Neural progenitor cell (in vitro differentiated cells): ENCODE measurements around the gene ASH1L. TPM values are rescaled to one million over a fixed set of nuclear protein-coding genes. Genes with fewer than 3 reads are reported as not detected.

Experiments
- DNase-seq: peaks from one replicate; pipeline ENCODE4 v3.0.0-alpha.2; 2016; ENCODE audit warnings: low spot score
- H2AFZ ChIP-seq: fragments of 200-600 bp; sonication (generic); replicated peaks from 2 replicates; pipeline ENCODE4 v1.6.1; 2016; ENCODE audit warnings: antibody characterized with exemption
- H3F3A ChIP-seq: fragments of 200-600 bp; sonication (generic); 2 replicates; pipeline ENCODE4 v1.6.1; 2016; ENCODE audit warnings: antibody characterized with exemption, low read depth
- H3K27ac ChIP-seq: fragments of 200-600 bp; sonication (generic); 2 replicates; pipeline ENCODE4 v1.5.1; 2016; ENCODE audit warnings: mild to moderate bottlenecking
- H3K27me3 ChIP-seq: fragments of 200-600 bp; sonication (generic); 2 replicates; pipeline ENCODE4 v1.6.1; 2016; ENCODE audit warnings: mild to moderate bottlenecking, moderate library complexity
- H3K36me3 ChIP-seq: fragments of 200-600 bp; sonication (generic); 2 replicates; pipeline ENCODE4 v1.5.1; 2016
- H3K4me1 ChIP-seq: fragments of 200-600 bp; sonication (generic); 2 replicates; pipeline ENCODE4 v1.6.1; 2016; ENCODE audit warnings: mixed run types
- H3K4me2 ChIP-seq: fragments of 200-600 bp; sonication (generic); 2 replicates; pipeline ENCODE4 v1.6.1; 2016
- H3K4me3 ChIP-seq: fragments of 200-600 bp; sonication (generic); 2 replicates; pipeline ENCODE4 v1.5.1; 2016
- H3K79me2 ChIP-seq: fragments of 200-600 bp; sonication (generic); 2 replicates; pipeline ENCODE4 v1.6.1; 2016; ENCODE audit warnings: low read depth
- H3K9ac ChIP-seq: fragments of 200-600 bp; sonication (generic); 2 replicates; pipeline ENCODE4 v1.6.1; 2016
- H3K9me3 ChIP-seq: fragments of 200-600 bp; sonication (generic); 2 replicates; pipeline ENCODE4 v1.5.1; 2016; ENCODE audit warnings: low read depth
- H4K20me1 ChIP-seq: fragments of 200-600 bp; sonication (generic); 2 replicates; pipeline ENCODE4 v1.6.1; 2016; ENCODE audit warnings: low read depth
- H3K27ac Mint-ChIP-seq: 3 replicates; pipeline ENCODE4 v1.8.0; 2021; ENCODE audit warnings: mixed read lengths
- H3K27me3 Mint-ChIP-seq: 2 replicates; pipeline ENCODE4 v1.8.0; 2022; ENCODE audit warnings: low read depth, mild to moderate bottlenecking, inconsistent platforms, moderate library complexity, mixed read lengths; ENCODE audit not compliant: insufficient read depth
- H3K36me3 Mint-ChIP-seq: 3 replicates; pipeline ENCODE4 v1.8.0; 2021; ENCODE audit warnings: mixed read lengths
- H3K4me1 Mint-ChIP-seq: 3 replicates; pipeline ENCODE4 v1.8.0; 2021; ENCODE audit warnings: mixed read lengths
- H3K4me3 Mint-ChIP-seq: 3 replicates; pipeline ENCODE4 v1.8.0; 2021; ENCODE audit warnings: mild to moderate bottlenecking, moderate library complexity, mixed read lengths
- H3K9me3 Mint-ChIP-seq: 3 replicates; pipeline ENCODE4 v1.8.0; 2020; ENCODE audit warnings: mixed read lengths
- EZH2 ChIP-seq: fragments of 200-600 bp; sonication (generic); IDR thresholded peaks from 2 replicates; pipeline ENCODE4 v1.6.1; 2017; ENCODE audit warnings: antibody characterized with exemption, mild to moderate bottlenecking, moderate library complexity
- EZH2phosphoT487 ChIP-seq: fragments of 200-600 bp; sonication (generic); IDR thresholded peaks from 2 replicates; pipeline ENCODE4 v1.6.1; 2017; ENCODE audit warnings: antibody characterized with exemption
- total RNA-seq: library from RNA; depleted of rRNA; stranded (reverse); fragments of >200 nt; gene quantifications from 2 replicates; pipeline ENCODE4 v1.2.3, GENCODE V29; 2015; ENCODE audit warnings: low replicate concordance
- TF ChIP-seq, protein P1 (sequence below): fragments of 200-600 bp; sonication (generic); IDR thresholded peaks from 2 replicates; pipeline ENCODE4 v1.5.1; 2017; ENCODE audit warnings: antibody characterized with exemption, mild to moderate bottlenecking

The ASH1L gene
- total RNA-seq, 1 donor from 2014 or later = 42.1 TPM

DNA sequence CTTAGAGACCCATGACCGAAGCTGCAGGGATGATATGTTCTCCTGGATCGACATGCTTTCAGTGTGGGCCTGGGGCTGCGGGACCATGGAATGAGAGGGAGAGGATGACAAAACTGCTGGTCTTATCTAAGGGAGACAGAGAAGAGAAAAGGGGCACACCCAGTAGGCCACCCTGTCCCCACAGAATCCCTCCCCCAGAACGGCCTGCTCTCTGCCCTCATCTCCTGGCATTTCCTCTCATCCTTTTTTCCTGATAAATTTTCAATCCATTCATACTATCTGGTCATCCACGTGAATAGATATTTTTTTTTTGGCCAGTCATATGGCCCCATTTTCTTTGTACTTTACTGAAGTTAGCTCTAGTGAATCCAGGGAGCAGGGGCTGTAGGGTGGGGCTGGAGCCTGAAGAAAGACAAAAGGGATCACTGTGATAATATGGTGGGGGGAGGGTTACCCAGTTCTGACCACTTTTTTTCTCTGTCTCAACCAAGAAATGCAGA, 261.2 kb downstream of the ASH1L start, which contains the start of gene PKLR:
Gene PKLR (minus strand): TSS at position 97 of the 500 bp plus-strand sequence. CDS start 43 bp downstream, at position 54.
- Mint-ChIP-seq H3K27ac (peak within 1 kb of the TSS; percentile 27), H3K4me3 (peak within 1 kb of the TSS; percentile 44), H3K27me3 (peaks cover 11% of the 10 kb centered on the region), H3K9me3 (no peaks in the 10 kb centered on the region), H3K4me1 (peaks cover 15% of the 10 kb centered on the region), H3K36me3 (no peaks in the 10 kb centered on the region)
- Histone ChIP-seq H3K4me3 (no peak within 1 kb of the TSS), H3K36me3 (no peaks in the 10 kb centered on the region), H3K4me1 (no peaks in the 10 kb centered on the region), H4K20me1 (no peaks in the 10 kb centered on the region), H2AFZ (peak within 1 kb of the TSS; percentile 50), H3F3A (no peaks in the 10 kb centered on the region), H3K9ac (no peak within 1 kb of the TSS), H3K27me3 (peaks cover 14% of the 10 kb centered on the region), H3K9me3 (no peaks in the 10 kb centered on the region), H3K4me2 (no peak within 1 kb of the TSS), H3K79me2 (no peaks in the 10 kb centered on the region), H3K27ac (no peak within 1 kb of the TSS)
- TF ChIP-seq, protein P1, sequence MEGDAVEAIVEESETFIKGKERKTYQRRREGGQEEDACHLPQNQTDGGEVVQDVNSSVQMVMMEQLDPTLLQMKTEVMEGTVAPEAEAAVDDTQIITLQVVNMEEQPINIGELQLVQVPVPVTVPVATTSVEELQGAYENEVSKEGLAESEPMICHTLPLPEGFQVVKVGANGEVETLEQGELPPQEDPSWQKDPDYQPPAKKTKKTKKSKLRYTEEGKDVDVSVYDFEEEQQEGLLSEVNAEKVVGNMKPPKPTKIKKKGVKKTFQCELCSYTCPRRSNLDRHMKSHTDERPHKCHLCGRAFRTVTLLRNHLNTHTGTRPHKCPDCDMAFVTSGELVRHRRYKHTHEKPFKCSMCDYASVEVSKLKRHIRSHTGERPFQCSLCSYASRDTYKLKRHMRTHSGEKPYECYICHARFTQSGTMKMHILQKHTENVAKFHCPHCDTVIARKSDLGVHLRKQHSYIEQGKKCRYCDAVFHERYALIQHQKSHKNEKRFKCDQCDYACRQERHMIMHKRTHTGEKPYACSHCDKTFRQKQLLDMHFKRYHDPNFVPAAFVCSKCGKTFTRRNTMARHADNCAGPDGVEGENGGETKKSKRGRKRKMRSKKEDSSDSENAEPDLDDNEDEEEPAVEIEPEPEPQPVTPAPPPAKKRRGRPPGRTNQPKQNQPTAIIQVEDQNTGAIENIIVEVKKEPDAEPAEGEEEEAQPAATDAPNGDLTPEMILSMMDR = no peak
- no peak for DNase-seq

DNA sequence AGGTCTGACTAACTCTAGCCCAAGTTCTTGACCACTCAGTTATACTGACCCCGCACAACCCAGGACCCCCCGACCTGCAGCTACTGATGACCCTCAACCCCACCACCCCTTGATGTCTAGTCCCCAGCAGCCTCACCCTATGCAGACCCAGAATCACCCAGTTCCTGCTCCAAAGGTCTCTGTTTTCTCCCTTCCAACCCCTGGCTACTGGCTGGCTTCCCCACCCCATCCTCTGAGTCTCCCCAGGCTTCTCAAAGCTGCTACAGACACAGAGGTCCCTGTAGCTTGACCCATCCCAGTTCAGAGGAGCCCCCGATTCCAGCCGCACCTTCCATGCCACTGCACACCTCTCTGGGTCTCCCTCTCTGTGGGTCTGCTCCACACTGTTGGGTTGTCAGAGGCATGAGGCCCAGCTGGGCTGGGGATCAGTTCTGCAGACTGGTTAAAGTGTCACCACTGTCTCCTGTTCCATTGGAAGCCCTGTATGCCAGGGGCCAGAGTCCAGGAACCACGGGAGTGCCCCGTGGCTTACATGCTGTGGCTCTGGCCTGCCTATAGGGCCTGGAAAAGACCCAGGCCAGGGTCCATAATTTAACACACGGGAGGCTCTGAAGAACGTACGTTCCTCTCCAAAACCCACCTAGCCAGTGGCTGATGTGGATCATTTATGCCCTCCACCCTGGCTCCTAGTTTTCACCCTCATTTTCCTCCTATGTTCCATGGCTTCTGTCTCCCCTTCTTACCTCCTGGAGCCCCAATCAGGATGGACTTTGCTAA, 261.9 kb downstream of the ASH1L start:
- H3K4me1 ChIP-seq = no peaks in the 10 kb centered on the region
- Mint-ChIP-seq H3K9me3 (peaks cover under 1% of the 10 kb centered on the region), H3K27me3 (peaks cover 16% of the 10 kb centered on the region), H3K36me3 (no peaks in the 10 kb centered on the region), H3K4me3 (peak overlapping the region; percentile 44), H3K27ac (no peak overlapping the region), H3K4me1 (peaks cover 11% of the 10 kb centered on the region)
- TF ChIP-seq, protein P1 = no peak
- TF ChIP-seq EZH2 (no peak), EZH2phosphoT487 (no peak)
- H3K9me3 ChIP-seq = no peaks in the 10 kb centered on the region
- H3K4me3 ChIP-seq = no peak overlapping the region
- H2AFZ ChIP-seq = no peak overlapping the region
- H3K27ac ChIP-seq = no peak overlapping the region
- no peaks in the 10 kb centered on the region for H4K20me1 ChIP-seq
- no peak overlapping the region for H3K4me2 ChIP-seq
- no peaks in the 10 kb centered on the region for H3K36me3 ChIP-seq
- H3K79me2 ChIP-seq = no peaks in the 10 kb centered on the region
- peaks cover 20% of the 10 kb centered on the region for H3K27me3 ChIP-seq
- no peak overlapping the region for H3K9ac ChIP-seq
- no peak for DNase-seq
- peaks cover 2% of the 10 kb centered on the region for H3F3A ChIP-seq

DNA sequence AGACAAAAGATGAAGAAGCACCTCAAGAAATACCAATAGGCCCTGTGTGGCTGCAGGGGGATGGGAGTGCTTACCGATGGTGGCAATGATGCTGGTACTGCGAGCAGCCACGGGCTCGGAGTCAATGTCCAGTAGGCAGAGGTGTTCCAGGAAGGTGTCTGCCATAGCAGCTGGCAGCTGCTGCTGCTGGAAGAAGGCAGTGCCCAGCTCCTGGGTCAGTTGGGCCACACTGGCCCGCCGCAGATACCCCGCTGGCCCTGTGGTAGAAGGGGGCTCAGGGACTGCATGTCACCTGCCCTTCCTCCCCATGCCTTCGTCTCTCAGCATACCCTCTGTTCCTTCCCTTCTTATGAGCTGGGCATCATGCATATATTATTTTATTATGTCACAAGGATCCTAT, 262.6 kb downstream of the ASH1L start:
- Mint-ChIP-seq H3K9me3 (peaks cover 3% of the 10 kb centered on the region), H3K4me1 (peaks cover 6% of the 10 kb centered on the region), H3K27me3 (peaks cover 18% of the 10 kb centered on the region), H3K27ac (peak overlapping the region; percentile 7), H3K4me3 (no peak overlapping the region), H3K36me3 (no peaks in the 10 kb centered on the region)
- Histone ChIP-seq H3K79me2 (no peaks in the 10 kb centered on the region), H3K4me3 (no peak overlapping the region), H3K27me3 (peaks cover 27% of the 10 kb centered on the region), H3K9me3 (no peaks in the 10 kb centered on the region), H4K20me1 (no peaks in the 10 kb centered on the region), H3K4me2 (no peak overlapping the region), H3K9ac (no peak overlapping the region), H3K27ac (no peak overlapping the region), H2AFZ (no peak overlapping the region), H3K4me1 (no peaks in the 10 kb centered on the region), H3F3A (peaks cover 3% of the 10 kb centered on the region), H3K36me3 (no peaks in the 10 kb centered on the region)
- TF ChIP-seq EZH2phosphoT487 (no peak), EZH2 (no peak)
- TF ChIP-seq, protein P1 = no peak
- DNase-seq = no peak
